Measurements from ENCODE around the gene TXNRD3.

DNA sequence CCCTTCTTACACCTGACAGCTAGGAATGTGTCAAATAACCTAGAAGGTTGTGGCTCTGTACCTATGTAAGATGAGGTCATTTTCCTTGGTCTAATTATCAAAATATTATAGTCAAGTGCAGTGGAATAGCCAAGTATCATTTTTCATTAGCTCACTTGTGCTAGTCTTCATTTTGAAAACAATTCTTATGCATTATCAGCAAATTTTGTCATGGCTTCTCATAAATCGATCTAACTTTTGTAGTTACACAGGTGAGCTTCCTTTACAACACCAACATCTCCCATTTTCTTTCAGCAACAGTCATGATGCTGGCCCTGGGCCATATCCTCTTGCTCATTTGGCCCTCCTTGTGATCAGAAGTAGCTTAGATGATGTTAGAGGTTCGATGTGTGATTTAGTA is 10.3 kb downstream of the TXNRD3 start:
- TF ChIP-seq EZH2phosphoT487 (IDR thresholded peaks at IDR 0.05; ENCODE audit: insufficient read depth, low read depth) (no peak), EZH2 (IDR thresholded peaks at IDR 0.05; ENCODE audit: insufficient read depth, poor library complexity, severe bottlenecking) (no peak)
